ENCODE data around the gene SLC25A23.

- no peak for TF ChIP-seq POLR2AphosphoS5 (IDR thresholded peaks at IDR 0.05; ENCODE audit: borderline replicate concordance, low read depth, low read length)
- no peak for TF ChIP-seq EZH2 (IDR thresholded peaks at IDR 0.05)
- no peak for TF ChIP-seq FOXP2 (optimal IDR thresholded peaks at IDR 0.05; ENCODE audit: control extremely low read depth, extremely low read length, insufficient read depth)
Measured at GRCh38 chr19:6491802-6492592, 32.4 kb upstream of the SLC25A23 start.
